ENCODE results near the gene BICRAL. TPM values are rescaled to one million over a fixed set of nuclear protein-coding genes. Genes with fewer than 3 reads are reported as not detected.

The BICRAL gene
- total and polyA plus RNA-seq, 10 donors = 3.4 to 27.5 (median 24.0) TPM

GRCh38 chr6:42751055-42751454 lies 30.8 kb upstream of the BICRAL start:
- intact Hi-C loops (cut with DNase I; ENCODE audit: low total_unique reads) = no loop called here
- H3K27ac ChIP-seq = no peak overlapping the region
- H3K4me1 ChIP-seq = peaks cover 11 to 53% (median 26%) of the 10 kb centered on the region in 6 donors
- TF ChIP-seq CTCF (IDR thresholded peaks at IDR 0.05 in 8 of 11, conservative IDR thresholded peaks at IDR 0.05 in 3 of 11) = no peak
- TF ChIP-seq POLR2AphosphoS5 (IDR thresholded peaks at IDR 0.05) = no peak
- no peak for TF ChIP-seq POLR2A (IDR thresholded peaks at IDR 0.05)
- H3K27me3 ChIP-seq (replicated peaks in 1 of 7) = no peaks in the 10 kb centered on the region
- 74 to 83% (median 77%) methylated on average over 3 of the region's 3 CpGs for WGBS, 5 donors
- H3K36me3 ChIP-seq = peaks cover 0 to 7% (median 0%) of the 10 kb centered on the region in 6 donors
- H3K9me3 ChIP-seq = no peaks in the 10 kb centered on the region
- no peak for DNase-seq
- no peak overlapping the region for H3K4me3 ChIP-seq

GRCh38 chr6:42754759-42755158 lies 27.1 kb upstream of the BICRAL start:
- Histone ChIP-seq H3K27me3 (replicated peaks in 1 of 7) (no peaks in the 10 kb centered on the region), H3K27ac (no peak overlapping the region), H3K4me3 (no peak overlapping the region), H3K4me1 (peaks cover 0 to 26% (median 2%) of the 10 kb centered on the region in 6 donors), H3K9me3 (no peaks in the 10 kb centered on the region), H3K36me3 (peaks cover 0 to 20% (median 4%) of the 10 kb centered on the region in 6 donors)
- 90 to 95% (median 93%) methylated on average over 5 of the region's 5 CpGs for WGBS, 5 donors
- no peak for DNase-seq
- intact Hi-C loops (cut with DNase I; ENCODE audit: low total_unique reads) = no loop called here
- TF ChIP-seq POLR2A (IDR thresholded peaks at IDR 0.05) (no peak), CTCF (IDR thresholded peaks at IDR 0.05 in 8 of 11, conservative IDR thresholded peaks at IDR 0.05 in 3 of 11) (no peak), POLR2AphosphoS5 (IDR thresholded peaks at IDR 0.05) (no peak)

GRCh38 chr6:42756722-42757121 lies 25.1 kb upstream of the BICRAL start:
- Histone ChIP-seq H3K4me3 (no peak overlapping the region), H3K36me3 (peaks cover 0 to 40% (median 5%) of the 10 kb centered on the region in 6 donors), H3K4me1 (peaks cover 0 to 8% (median 0%) of the 10 kb centered on the region in 6 donors), H3K27me3 (replicated peaks in 1 of 7) (no peaks in the 10 kb centered on the region), H3K27ac (no peak overlapping the region), H3K9me3 (no peaks in the 10 kb centered on the region)
- intact Hi-C loops (cut with DNase I; ENCODE audit: low total_unique reads) = no loop called here
- TF ChIP-seq POLR2AphosphoS5 (IDR thresholded peaks at IDR 0.05) = no peak
- WGBS, 5 donors = 95 to 99% (median 97%) methylated on average over 7 of the region's 7 CpGs
- DNase-seq = peak; percentile 18

- Histone ChIP-seq H3K4me3 (no peak overlapping the region), H3K27ac (no peak overlapping the region), H3K27me3 (replicated peaks in 1 of 7) (no peaks in the 10 kb centered on the region), H3K4me1 (no peaks in the 10 kb centered on the region), H3K9me3 (no peaks in the 10 kb centered on the region), H3K36me3 (peaks cover 0 to 37% (median 5%) of the 10 kb centered on the region in 6 donors)
- intact Hi-C loops (cut with DNase I; ENCODE audit: low total_unique reads) = no loop called here
- WGBS, 5 donors = 88 to 97% (median 91%) methylated on average over 3 of the region's 3 CpGs
- TF ChIP-seq POLR2A (IDR thresholded peaks at IDR 0.05) (no peak), POLR2AphosphoS5 (IDR thresholded peaks at IDR 0.05) (no peak), CTCF (IDR thresholded peaks at IDR 0.05 in 8 of 11, conservative IDR thresholded peaks at IDR 0.05 in 3 of 11) (no peak)
- peak; percentile 8 for DNase-seq
Measured at GRCh38 chr6:42758756-42759430, 23.0 kb upstream of the BICRAL start.

All from spleen (tissue), 11 donors.